ENCODE data around the gene CAT.

Gene CAT

DNA sequence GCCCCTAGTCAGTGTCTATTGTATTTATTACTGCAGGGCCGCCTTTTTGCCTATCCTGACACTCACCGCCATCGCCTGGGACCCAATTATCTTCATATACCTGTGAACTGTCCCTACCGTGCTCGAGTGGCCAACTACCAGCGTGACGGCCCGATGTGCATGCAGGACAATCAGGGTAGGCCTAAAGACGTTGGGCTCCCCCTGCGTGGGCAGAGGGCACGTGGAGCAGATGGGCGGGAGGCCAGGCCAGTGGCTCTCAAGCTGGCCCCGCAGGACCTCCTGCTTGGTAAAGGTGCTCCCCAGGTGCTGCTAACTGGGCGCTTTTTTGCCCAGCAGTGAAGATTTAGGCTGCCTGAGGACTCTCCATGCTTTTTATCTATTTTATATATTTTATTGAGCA, 22.5 kb downstream of the CAT start:
- no peak for DNase-seq

DNA sequence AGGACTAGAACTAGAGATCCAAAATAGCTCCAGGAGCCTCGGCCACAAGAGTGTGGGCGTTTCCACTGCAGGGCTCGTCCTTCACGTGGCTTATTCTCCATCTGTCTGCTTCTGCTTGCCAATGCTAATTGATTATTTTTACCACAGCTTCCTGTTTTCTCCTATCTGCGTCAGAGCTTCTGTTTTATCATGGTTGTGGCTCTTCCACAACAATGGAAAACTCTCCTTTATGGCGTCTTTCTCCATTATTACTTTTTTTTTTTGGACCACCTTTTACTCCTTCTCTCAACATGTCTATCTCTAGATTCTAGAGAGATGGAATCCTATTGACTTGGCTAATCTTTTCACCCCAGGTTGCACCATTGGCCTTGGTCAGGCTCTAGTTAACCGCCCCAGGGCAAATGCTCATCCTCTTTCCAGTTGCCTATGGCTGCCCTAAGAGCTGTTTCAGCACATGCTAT, 25.9 kb downstream of the CAT start:
- DNase-seq, result no peak

DNA sequence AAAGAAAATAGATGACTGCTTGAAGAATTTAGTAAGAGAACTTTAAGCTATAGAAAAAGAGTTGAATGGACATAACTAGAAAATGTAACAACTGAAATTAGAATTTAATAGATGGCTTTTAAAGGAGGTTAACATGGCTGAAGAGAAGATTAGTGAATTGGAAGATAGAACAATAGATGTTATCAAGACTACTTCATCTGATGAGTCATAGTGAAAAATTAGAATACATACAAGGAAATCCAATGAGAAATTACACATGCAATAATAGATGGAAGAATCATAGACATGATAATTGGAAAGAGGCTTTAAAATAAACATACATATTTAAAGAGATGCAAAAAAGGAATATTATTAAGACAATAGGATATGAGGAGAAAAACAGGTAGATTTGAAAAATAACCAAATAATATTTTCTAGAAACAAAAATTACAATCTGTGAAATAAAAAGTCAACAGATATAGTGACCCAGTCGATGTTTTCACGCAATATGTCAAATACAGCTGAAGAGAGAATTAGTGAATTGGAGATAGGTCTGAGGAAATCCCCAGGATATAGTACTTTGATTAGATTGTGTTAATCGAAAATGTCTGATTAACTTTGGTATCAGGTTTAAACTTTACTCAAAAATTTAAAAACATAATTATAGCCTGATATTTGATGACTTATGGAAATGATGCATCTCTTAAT, 28.2 kb downstream of the CAT start:
- DNase-seq, result no peak

DNA sequence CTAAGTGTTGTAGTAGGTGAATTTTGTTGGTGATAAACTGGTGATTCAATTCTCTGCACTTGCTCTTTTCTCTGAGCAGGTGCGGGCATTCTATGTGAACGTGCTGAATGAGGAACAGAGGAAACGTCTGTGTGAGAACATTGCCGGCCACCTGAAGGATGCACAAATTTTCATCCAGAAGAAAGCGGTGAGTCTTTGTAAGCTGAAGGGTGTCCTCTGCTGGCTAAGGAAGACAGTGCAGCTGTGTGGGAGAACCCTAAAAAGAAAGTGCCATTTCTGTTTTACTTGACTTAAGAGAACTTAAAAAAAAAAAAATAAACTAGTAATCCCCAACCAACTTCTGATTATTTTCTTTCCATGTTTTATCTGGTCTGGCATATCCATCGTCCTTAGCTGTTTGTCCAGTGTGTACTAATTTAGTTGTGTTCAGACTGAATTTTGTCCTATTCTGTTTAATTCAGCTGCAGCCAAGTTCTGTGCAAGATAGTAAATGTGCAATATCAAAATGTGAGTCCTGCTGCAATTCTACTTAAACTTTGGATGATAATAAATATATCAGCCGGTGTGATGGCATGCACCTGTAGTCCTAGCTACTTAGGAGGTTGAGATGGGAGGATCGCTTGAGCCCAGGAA, 29.6 kb downstream of the CAT start:
- no peak for DNase-seq

DNA sequence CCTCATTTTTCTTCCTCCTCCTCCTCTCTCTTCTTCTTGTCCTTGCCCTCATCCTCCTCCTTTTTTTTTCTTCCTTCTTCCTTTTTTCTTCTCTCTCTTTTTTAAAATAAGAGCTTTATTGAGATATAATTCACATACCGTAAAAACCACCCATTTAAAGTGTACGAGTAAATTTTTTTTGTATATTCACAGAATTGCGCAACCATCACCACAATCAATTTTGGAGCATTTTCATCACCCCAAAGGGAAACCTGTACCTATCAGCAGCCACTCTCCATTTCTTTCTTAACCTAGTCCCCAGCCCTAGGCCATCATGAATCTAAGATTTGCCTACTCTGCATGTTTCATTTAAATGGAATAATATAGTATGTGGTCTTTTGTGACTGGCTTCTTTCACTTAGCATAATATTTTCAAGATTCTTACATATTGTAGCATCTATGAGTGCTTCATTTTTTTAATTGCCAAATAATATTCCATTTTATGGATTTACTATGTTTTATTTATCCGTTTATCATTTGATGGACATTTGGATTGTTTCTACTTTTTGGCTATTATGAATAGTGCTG, 35.0 kb downstream of the CAT start:
- DNase-seq, result no peak

DNA sequence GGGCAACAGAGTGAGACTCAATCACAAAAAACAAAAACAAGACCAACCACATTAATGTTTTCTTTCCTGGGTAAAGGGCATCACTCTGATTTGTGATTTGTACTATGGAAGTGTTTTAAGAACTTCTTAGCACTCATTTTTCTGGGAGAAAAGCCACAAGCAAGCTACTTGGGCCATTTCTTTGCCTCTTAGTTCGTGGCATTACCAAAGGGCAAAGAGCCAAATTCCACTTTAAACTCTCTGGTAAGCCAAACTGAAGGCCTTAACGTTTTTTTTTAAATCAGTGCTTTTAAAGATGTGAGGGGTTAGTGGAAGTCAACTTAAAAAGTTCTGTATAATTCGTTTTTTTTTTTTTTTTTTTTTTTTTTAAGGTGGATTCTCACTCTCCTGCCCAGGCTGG, 36.9 kb downstream of the CAT start:
- DNase-seq, result no peak

DNA sequence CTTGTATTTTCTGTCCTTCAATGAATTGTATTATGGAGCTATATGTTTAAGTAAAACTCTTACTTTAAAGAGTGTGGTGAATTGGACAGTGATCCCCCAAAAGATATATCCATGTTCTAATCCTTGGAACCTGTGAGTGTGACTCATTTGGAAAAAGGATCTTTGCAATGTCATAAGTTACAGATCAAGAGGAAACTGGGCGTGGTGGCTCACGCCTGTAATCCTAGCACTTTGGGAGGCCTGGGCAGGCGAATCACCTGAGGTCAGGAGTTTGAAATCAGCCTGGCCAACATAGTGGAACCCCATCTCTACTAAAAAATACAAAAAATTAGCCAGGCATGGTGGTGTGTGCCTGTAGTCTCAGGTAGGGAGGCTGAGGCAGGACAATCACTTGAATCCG, 38.1 kb downstream of the CAT start:
- DNase-seq, result no peak

DNA sequence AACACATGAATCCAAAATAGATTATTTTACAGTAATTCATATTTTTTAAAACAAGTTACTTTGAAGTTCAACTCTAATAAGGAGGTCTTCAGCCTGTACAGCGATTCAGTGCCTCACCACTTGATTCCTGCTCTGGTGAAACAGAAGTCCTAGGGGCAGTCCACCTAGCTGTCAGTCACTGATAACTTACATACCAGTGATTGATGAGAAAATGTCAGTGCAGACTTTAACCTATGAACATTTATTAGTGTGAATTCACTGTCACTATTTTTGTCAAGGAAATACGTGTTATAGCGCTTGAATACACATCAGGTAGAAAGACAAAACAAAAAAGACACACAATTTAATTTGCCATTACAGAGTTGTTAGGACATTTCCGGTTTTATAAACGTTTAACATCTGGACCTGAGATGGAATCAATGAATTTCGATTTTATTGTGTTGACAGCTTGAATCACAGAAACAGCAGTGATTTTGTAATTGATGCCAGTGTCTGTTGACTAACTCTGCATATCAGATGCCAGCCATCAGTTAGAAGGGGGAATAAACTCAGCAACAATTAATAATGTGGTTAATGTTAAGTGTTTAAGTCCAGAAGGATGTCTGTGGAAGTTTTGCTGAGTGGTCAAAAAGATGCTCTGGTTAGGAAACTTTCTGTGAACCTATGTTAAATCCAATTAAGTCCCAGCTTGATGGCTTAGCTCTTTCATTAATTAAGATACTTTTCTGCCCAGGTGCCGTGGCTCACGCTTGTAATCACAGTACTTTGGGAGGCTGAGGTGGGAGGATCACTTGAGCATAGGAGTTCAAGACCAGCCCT, 40.3 kb downstream of the CAT start:
- DNase-seq, result no peak

DNA sequence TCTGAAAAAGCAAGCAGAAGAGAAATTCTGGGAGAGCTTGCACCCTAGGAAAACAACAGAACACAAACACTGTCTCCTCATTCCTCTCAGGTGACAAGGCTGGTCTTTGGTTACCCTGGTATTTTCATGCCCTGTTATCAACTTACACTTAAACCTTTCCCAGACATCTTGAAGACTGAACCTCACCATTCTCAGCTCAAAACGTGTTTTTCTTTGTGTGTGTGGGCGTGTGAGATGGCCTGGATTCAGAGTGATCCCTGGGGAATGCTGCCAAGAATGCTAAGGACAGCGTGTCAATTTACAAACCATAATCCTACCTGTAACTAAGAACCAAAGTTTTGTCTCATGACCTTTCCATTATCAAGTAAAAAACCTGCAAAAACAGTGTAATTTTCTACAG, 41.6 kb downstream of the CAT start:
- DNase-seq, result no peak

DNA sequence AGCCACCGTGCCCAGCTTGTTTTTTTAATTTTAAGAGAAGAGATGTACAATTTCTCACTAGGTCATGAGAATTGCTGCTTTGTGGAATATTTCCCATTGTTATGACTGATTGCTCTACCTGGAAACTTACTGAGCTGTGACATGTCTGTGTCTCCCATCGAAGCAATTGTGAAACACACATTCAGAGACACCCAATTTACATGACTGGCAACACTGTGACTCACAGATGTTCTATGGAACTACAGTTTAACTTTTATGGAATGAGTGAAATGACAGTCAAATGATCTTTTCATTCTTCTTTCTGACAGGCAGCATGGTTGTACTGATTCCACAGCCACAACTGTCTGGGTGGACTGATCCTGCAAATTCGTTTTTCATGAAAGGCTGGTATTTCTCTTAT, 42.6 kb downstream of the CAT start:
- no peak for DNase-seq

DNA sequence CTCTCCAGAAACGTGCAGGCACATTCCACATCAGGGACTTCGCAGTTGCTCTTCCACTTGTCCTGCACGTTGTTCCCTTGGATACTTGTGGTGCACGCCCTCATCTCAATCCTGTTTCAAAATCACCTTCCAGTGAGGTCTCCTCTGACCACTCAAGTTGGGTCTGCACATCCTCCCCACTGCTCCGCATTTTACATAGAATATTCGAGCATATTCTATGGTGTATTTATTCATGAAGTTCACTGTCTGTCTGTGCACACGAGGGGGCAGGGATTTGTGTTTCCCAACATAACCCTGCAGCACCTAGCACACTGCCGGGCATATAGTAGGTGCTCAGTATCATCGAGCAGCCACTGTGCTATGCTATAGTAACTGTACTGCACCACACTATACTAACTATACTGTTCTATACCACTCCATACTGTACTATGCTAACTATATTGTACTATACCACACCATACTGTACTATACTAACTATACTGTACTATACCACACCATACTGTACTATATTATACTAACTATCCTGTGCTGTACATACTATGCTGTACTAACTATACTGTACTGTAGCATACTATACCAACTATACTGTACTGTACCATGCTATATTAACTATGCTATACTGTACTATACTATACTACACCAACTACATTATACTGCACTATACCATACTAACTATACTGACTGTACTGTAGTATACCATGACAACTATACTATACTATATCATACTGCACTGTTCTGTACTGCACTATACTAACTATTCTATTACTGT, 44.6 kb downstream of the CAT start:
- DNase-seq, result no peak

DNA sequence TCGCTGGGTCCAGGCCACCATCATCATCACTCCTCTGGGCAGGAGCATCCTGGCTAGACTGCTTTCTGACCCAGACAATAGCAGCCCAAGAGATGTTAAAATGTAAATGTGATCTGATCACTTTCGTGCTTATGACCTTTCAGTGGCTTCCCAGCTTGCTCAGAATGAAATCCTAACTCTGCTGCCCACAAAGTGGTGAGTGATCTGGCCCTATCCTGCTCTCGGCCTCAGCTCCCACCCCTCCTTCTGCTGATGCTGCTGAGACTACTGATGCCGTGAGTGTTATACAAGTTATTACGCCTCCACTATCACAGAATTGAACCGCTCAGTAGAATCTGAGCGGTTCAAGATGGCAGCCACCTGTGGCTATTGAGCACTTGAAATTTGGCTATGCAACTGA, 48.7 kb downstream of the CAT start:
- no peak for DNase-seq

DNA sequence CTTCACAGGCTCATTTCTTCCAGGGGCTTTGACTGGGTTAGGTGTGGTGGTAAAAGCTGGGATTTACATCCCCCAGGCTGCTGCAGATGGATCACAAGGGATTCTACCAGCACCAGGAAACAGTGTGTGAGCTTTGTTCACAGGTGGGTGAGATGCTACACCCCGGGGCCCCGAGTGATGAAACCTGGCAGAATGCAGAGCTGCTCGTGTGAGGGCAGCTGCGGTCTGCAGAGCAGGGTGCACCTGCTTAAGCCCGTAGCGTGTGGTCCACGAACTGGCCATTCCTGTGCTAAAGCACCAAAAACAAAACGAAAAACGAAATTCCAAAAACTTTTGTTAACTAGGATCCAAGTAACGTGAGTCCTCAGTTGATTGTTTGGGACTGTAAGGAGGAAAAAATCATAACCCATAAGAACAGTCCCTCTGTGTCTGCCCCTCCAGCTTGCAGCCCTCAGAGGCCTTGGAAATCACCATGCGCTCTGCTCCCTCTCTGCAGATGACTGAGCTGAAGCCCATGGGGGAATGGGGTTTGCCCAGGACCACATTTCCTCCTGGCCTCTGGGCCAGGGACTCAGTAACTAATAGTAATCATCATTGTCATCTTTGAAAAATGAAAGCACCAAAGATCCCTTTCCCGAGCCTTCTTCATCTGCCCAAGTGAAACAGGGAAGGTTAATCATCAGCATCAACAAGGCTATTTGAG, 50.3 kb downstream of the CAT start:
- no peak for DNase-seq

DNA sequence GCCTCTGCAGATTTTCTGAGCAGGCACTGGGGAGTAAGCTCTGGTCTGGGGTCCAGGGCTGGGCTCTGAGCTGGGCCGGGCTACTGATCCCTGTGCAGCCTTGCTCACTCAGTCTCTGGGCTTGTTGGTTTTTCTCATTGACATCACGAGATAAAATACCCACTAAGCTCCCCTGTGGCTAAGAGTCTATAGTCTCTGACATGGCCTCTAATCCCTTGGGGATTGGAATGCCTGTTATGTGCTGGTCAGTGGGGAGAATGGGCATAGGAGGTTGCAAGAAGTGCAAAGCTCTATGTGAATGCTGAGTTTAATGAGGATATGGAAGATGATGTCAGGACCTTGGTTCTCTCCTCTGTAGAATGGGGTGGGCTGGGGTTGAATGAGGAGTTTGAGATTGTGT, 51.6 kb downstream of the CAT start:
- no peak for DNase-seq

DNA sequence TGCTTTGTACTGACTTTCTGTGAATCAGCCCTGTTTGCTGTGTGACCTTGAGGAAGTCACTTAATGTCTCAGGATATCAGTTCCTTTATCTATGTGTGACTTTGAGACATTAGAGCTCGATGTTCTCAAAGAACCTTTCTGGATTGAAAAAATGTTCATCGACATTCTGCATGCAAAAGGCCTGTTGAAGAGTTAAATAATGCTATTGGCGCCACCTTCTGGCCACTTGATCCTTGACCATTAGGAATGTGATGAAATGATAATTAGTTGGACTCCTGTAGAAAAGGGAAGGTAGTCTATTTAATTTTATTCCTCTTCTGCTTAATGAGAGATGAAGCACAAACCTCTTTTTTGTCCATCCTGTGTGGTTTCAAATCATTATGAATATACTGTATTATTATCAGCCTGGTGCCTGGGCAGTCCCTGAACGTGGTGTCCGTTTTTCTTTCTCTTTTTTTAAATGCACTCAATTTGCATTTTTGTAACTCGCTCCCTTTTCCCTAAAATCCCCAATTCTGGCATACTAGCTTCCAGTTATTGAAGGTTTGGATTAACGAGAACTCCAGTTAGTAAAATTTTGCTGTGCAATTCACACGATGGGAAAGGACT, 54.2 kb downstream of the CAT start:
- DNase-seq, result peak; percentile 62

DNA sequence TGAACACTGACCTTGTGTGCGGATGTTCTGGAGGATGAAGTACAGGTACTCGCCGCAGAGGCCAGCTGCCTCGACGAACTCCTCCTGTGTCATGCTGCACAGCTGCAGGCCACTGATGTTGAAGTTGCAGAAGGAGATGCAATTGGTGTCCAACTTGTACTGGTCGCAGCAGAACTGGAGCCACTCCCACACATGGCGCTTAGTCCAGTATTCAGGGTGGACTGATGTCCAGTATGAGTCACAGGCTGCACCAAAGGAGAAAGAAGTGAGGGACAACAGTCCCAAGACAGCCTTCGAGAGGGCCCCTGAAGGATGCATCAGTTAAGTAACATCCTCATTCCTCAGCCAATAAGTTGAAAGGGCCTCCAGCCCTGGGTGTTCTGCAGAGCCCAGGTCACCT, 54.7 kb downstream of the CAT start:
- DNase-seq, result no peak

DNA sequence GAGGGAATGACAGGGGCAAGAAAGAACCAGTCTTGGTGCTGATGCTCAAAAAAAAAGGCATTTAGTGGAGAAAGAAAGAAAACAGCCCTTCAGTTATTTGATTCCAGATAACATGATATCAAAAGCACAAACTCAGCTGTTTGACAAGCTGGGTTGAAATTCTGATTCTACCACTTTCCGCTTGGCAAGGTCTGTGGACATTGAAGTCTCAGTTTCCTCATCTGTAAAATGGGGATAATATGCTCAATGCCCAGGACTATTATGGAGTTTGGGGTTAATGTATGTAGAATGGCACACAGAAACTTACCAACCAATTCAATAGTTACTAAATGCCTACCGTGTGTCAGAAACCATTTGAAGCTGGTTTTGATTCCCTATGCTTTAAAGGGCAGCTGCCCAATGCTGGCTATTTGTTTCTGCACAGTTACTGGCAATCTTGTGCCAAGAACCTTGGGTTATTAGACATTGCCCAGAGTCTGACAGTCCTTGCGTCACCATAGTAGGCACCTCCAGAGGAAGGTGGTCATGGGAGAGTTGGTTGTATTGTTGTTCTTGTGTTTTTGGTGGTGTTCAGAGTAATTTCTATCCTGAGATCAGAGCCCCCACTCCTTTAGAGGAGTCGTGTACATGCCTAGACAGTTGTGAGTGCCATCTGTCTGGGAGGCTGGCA, 55.3 kb downstream of the CAT start:
- DNase-seq, result no peak

DNA sequence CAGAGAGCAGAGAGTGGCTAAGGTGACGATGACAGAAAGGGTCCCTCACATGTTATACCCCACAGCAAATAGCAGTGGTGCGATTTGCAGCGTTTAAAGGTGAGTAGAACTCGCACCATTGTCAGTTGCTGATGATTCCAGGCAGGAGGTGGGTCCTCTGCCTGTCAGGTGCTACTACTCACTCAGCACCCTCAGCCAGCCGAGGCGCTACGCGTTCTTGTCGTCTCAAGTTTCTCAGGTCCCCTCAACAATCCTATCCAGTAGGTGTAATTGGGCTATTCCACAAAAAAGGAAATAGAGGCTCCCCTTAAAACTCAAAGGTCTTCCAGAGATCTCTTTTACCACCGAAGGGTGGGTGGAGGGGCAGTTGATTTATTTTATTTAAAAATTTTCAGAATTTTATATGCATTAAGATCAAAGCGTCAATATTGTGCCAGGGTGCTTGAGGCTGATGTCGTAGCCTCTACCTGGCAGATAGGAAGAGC, 56.5 kb downstream of the CAT start:
- no peak for DNase-seq

DNA sequence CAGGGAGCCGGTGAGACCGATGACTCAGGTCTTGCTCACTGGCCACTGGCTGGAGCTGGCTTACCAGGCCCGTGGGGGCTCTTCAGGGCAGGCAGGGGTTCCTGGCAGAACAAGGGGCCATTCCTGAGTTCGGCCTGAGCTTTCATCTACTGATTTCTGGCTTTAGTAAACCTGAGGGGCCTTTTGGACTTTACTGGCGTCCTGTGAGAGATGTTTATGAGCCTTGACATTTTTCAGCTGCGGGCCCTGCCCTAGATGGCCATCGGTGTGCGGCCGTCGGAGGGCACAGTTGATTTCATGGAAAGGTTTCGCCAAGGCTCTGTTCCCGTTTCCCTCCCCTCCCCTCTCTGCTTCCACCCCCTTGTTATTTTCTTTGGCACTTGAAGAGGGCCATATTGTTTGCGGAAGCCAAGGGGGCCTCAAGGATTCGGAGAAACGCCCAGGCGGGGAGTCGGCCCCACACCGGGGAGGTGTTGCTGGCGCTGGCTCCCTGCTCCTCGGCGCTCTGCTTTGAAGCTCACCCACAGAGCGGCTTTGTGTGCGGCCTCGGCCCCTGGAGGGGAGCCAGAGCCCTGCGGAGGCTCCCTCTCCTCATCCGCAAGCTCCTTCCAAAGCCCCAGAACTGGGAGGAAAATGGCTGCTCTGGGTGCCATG, 57.1 kb downstream of the CAT start:
- DNase-seq, result peak; percentile 38

DNA sequence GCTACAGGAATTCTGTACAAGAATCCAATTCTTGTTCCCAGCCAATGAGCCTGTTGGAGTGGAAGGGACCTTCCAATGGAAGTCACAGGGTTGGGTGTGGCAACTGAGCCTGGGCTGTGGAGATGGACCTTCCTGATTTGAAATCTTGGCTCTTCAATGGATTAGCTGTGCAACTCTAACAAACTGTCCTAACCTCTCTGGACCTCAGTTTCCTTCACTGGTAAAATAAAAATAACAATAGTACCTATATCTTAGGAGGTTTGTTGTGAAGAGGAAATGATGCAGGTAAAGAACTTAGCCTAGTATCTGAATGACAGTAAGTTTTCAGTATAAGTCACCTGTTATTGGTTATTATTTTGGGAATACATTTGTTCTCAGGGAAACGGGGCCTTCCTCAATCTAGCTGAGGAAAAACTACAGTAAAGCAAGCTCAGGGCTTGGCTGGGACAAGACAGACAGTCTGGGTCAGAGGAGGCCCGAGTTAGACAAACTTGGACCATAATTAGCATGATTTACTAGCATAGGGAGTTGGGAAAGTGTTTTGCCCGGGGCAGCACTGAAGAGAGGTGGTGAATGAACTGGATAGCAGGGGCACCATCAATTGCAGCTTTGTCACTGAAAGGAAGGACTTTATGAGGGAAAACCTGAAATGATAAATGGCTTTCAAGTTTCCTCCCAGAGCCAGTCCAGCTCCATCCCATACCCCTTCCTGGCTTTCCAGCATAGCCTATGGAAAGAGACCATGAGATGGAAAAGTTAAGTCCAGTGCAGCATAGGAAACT, 61.2 kb downstream of the CAT start:
- no peak for DNase-seq

Data from NCI-H1092 treated with DMSO at 0.1 percent for 48 hours (cell line).